Vagina (tissue), 2 donors: ENCODE measurements around the gene SYTL4. TPM values are rescaled to one million over a fixed set of nuclear protein-coding genes. Genes with fewer than 3 reads are reported as not detected.
A peak's percentile ranks its signal among the peaks of the same experiment; 100 is the strongest.

ENCODE experiments used
- DNase-seq, 2 donors: peaks; one replicate each; pipeline ENCODE4 v3.0.0-alpha.2; 2017; ENCODE audit errors: extremely low spot score in 2 of 2
- H3K27ac ChIP-seq: fragments of 200-600 bp; sonication (generic); one replicate; pipeline ENCODE4 v1.5.1; 2019
- H3K27me3 ChIP-seq: fragments of 200-600 bp; sonication (generic); one replicate; pipeline ENCODE4 v1.5.1; 2019
- H3K36me3 ChIP-seq, 2 donors: fragments of 200-600 bp; sonication (generic); one replicate each; pipeline ENCODE4 v1.5.1; 2017 to 2019
- H3K4me1 ChIP-seq: fragments of 200-600 bp; sonication (generic); one replicate; pipeline ENCODE4 v1.5.1; 2019
- H3K4me3 ChIP-seq, 2 donors: fragments of 200-600 bp; sonication (generic); 1 replicate in 1 of 2; 2 replicates in 1 of 2; pipeline ENCODE4 v1.5.1; 2016 to 2019
- H3K9me3 ChIP-seq: fragments of 200-600 bp; sonication (generic); one replicate; pipeline ENCODE4 v1.5.1; 2019
- CTCF ChIP-seq, 3 experiments: fragments of 450-650 bp in 2 of 3; fragments of 200-600 bp in 1 of 3; sonication (generic) in 1 of 3; IDR thresholded peaks; one replicate each; pipeline ENCODE4 v1.5.1; 2017 to 2019; ENCODE audit warnings: antibody characterized with exemption in 3 of 3, mild to moderate bottlenecking in 2 of 3, moderate library complexity in 2 of 3
- POLR2A ChIP-seq, 2 donors: fragments of 450-650 bp; IDR thresholded peaks; one replicate each; pipeline ENCODE4 v1.6.1; 2017; ENCODE audit warnings: antibody characterized with exemption in 2 of 2, mild to moderate bottlenecking in 2 of 2, moderate library complexity in 2 of 2
- POLR2AphosphoS5 ChIP-seq, 2 donors: sonication (generic); formaldehyde crosslinking; IDR thresholded peaks; one replicate each; pipeline ENCODE4 v1.9.0; 2017; ENCODE audit warnings: antibody characterized with exemption in 2 of 2, mild to moderate bottlenecking in 2 of 2, low read depth in 1 of 2; ENCODE audit not compliant: insufficient read depth in 1 of 2
- intact Hi-C: fragments of 100-400 bp; cut with DNase I; formaldehyde crosslinking; loops from one replicate; pipeline ENCODE4 v1.15.1; 2023
- total RNA-seq: library from RNA; depleted of rRNA; stranded (reverse); fragments of >200 nt; gene quantifications from one replicate; pipeline ENCODE4 v1.2.3, GENCODE V29; 2016

The SYTL4 gene
- total RNA-seq, 1 donor from 2014 or later = 21.9 TPM

GRCh38 chrX:100695302-100695701 lies 36.6 kb downstream of the SYTL4 start:
- DNase-seq = no peak
- intact Hi-C loops = no loop called here
- Histone ChIP-seq H3K36me3 (no peaks in the 10 kb centered on the region), H3K4me3 (no peak overlapping the region), H3K27ac (no peak overlapping the region), H3K4me1 (no peaks in the 10 kb centered on the region), H3K27me3 (no peaks in the 10 kb centered on the region), H3K9me3 (no peaks in the 10 kb centered on the region)
- TF ChIP-seq CTCF (IDR thresholded peaks at IDR 0.05) = no peak
- no peak for TF ChIP-seq POLR2AphosphoS5 (IDR thresholded peaks at IDR 0.05; ENCODE audit: insufficient read depth in 1 of 2, low read depth in 1 of 2)
- no peak for TF ChIP-seq POLR2A (IDR thresholded peaks at IDR 0.05)

GRCh38 chrX:100687546-100687945 lies 44.4 kb downstream of the SYTL4 start:
- Histone ChIP-seq H3K27ac (no peak overlapping the region), H3K9me3 (no peaks in the 10 kb centered on the region), H3K4me1 (peaks cover 5% of the 10 kb centered on the region), H3K4me3 (no peak overlapping the region), H3K27me3 (no peaks in the 10 kb centered on the region), H3K36me3 (no peaks in the 10 kb centered on the region)
- DNase-seq = no peak
- no peak for TF ChIP-seq CTCF (IDR thresholded peaks at IDR 0.05)
- no peak for TF ChIP-seq POLR2A (IDR thresholded peaks at IDR 0.05)
- TF ChIP-seq POLR2AphosphoS5 (IDR thresholded peaks at IDR 0.05; ENCODE audit: insufficient read depth in 1 of 2, low read depth in 1 of 2) = no peak
- intact Hi-C loops = loop anchor here (5.0 kb wide), 1 partner anchor 80 kb away; no protein-coding TSS in a partner anchor

GRCh38 chrX:100687128-100687527 lies 44.8 kb downstream of the SYTL4 start:
- H3K4me3 ChIP-seq = no peak overlapping the region
- TF ChIP-seq CTCF (IDR thresholded peaks at IDR 0.05) (no peak), POLR2A (IDR thresholded peaks at IDR 0.05) (no peak), POLR2AphosphoS5 (IDR thresholded peaks at IDR 0.05; ENCODE audit: insufficient read depth in 1 of 2, low read depth in 1 of 2) (no peak)
- H3K9me3 ChIP-seq = no peaks in the 10 kb centered on the region
- peaks cover 5% of the 10 kb centered on the region for H3K4me1 ChIP-seq
- DNase-seq = no peak
- intact Hi-C loops = loop anchor here (5.0 kb wide), 1 partner anchor 80 kb away; no protein-coding TSS in a partner anchor
- no peak overlapping the region for H3K27ac ChIP-seq
- H3K36me3 ChIP-seq = no peaks in the 10 kb centered on the region
- no peaks in the 10 kb centered on the region for H3K27me3 ChIP-seq

GRCh38 chrX:100685997-100686305 lies 46.0 kb downstream of the SYTL4 start:
- DNase-seq = no peak
- intact Hi-C loops = loop anchor here (5.0 kb wide), 1 partner anchor 81 kb away; no protein-coding TSS in a partner anchor
- Histone ChIP-seq H3K4me3 (no peak overlapping the region), H3K27ac (no peak overlapping the region), H3K9me3 (no peaks in the 10 kb centered on the region), H3K4me1 (peaks cover 5% of the 10 kb centered on the region), H3K36me3 (no peaks in the 10 kb centered on the region), H3K27me3 (no peaks in the 10 kb centered on the region)
- TF ChIP-seq CTCF (IDR thresholded peaks at IDR 0.05) = peak in 1 of 3 experiments; percentile 31
- TF ChIP-seq POLR2A (IDR thresholded peaks at IDR 0.05) = no peak
- no peak for TF ChIP-seq POLR2AphosphoS5 (IDR thresholded peaks at IDR 0.05; ENCODE audit: insufficient read depth in 1 of 2, low read depth in 1 of 2)

GRCh38 chrX:100685284-100685996 lies 46.5 kb downstream of the SYTL4 start:
- H3K27ac ChIP-seq = peak overlapping the region; percentile 26
- intact Hi-C loops = loop anchor here (5.0 kb wide), 1 partner anchor 82 kb away; no protein-coding TSS in a partner anchor
- peaks cover 5% of the 10 kb centered on the region for H3K4me1 ChIP-seq
- no peaks in the 10 kb centered on the region for H3K9me3 ChIP-seq
- no peak for DNase-seq
- no peak overlapping the region for H3K4me3 ChIP-seq
- TF ChIP-seq POLR2A (IDR thresholded peaks at IDR 0.05) (no peak), POLR2AphosphoS5 (IDR thresholded peaks at IDR 0.05; ENCODE audit: insufficient read depth in 1 of 2, low read depth in 1 of 2) (no peak), CTCF (IDR thresholded peaks at IDR 0.05) (peak; percentile 40 to 88 (median 84))
- no peaks in the 10 kb centered on the region for H3K27me3 ChIP-seq
- H3K36me3 ChIP-seq = no peaks in the 10 kb centered on the region
